ENCODE data around the gene GLIS1.

DNA sequence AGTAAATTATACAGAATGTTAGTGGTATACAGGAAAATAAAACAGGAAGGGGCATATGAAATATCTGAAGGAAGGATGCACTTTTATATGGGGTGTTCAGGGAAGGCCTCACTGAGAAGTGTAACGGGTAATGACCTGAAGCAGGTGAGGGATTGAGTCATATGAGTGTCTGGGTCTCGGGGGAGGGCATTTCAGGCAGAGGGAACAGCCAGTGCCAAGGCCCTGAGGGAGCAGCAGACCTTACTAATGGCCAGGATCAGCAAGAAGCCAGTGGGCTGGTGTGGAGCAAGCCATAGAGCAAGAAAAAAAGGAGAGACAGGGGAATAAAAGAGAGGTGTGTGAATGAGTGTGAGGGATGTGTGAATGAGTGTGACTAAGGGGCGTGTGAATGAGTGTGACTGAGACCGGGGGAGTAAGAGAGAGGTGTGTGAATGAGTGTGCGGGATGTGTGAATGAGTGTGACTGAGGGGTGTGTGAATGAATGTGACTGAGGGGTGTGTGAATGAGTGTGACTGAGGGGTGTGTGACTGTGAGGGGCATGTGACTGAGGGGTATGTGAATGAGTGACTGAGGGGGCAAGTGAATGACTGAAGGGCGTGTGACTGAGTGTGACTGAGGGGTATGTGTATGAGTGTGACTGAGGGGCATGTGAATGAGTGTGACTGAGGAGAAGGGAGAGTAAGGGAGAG, 107.2 kb downstream of the GLIS1 start:
- no peak for TF ChIP-seq EZH2 (IDR thresholded peaks at IDR 0.05; ENCODE audit: borderline replicate concordance, low read length)
- TF ChIP-seq, protein P1, sequence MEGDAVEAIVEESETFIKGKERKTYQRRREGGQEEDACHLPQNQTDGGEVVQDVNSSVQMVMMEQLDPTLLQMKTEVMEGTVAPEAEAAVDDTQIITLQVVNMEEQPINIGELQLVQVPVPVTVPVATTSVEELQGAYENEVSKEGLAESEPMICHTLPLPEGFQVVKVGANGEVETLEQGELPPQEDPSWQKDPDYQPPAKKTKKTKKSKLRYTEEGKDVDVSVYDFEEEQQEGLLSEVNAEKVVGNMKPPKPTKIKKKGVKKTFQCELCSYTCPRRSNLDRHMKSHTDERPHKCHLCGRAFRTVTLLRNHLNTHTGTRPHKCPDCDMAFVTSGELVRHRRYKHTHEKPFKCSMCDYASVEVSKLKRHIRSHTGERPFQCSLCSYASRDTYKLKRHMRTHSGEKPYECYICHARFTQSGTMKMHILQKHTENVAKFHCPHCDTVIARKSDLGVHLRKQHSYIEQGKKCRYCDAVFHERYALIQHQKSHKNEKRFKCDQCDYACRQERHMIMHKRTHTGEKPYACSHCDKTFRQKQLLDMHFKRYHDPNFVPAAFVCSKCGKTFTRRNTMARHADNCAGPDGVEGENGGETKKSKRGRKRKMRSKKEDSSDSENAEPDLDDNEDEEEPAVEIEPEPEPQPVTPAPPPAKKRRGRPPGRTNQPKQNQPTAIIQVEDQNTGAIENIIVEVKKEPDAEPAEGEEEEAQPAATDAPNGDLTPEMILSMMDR (conservative IDR thresholded peaks at IDR 0.05 in 1 of 2, IDR thresholded peaks at IDR 0.05 in 1 of 2; ENCODE audit: extremely low read depth in 1 of 2, insufficient read depth in 1 of 2, low read depth in 1 of 2, low read length in 2 of 2): no peak

Data from mammary epithelial cell (primary cell).